GM19193 (cell line): ENCODE results near the gene MAST4.

Experiments
- POLR2A ChIP-seq: IDR thresholded peaks from 4 replicates; pipeline ENCODE4 v1.6.1; 2011; ENCODE audit not compliant: insufficient read depth, insufficient read length; ENCODE audit errors: extremely low read depth

The MAST4 gene

DNA sequence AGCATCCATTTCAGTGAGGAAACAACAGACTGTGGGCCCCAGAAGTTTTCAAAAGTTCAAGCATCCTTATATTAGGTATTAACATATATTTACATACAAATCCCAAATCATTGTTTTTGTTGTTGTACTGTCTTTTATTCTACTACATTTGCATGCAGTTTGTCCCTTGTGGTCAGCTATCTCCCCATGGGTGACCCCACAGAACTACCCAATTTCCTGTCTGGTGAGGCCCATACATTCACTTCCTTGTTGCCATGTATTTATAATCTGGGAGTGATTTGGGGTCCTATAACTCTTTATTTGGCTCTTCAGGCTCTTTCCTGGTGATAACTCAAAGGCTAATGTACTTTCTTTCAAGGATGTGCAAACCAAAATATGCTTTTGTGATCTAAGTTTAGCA lies 603.7 kb downstream of the MAST4 start:
- TF ChIP-seq POLR2A = no peak

DNA sequence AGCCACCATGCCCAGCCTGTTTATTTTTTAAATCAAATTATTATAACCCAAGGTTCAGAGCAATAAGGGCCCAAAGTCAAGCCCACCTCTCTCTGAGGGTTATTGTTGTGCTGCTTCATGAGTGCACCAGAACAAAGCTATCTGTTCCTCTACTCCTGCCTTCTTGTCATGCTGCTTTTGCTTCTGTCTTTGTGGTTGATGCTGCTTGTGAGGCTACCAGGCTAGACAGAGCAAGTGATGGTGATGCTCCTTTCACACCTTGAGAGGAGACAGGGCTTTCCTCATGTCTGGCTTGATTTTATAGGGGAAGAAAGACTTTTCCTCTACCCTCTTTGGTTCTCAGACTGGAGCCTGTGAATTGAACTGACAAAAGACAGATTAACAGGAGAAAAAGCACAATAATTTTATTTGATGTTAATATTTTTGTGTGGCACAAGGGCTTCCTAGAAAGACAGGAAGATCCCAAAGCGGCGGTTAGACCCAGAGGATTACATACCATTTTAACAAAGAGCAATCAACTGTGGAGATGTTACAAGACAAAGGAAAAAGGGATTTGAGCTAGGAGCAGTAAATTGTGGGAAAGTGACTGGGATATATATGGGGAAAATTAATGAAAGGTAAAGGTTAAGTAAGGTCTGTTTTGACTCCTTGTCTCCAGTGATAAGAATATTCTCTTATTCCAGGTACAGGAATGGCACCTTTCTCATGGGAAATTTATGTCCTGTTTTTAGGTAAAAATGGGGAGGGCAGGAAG lies 604.8 kb downstream of the MAST4 start:
- TF ChIP-seq POLR2A = no peak

DNA sequence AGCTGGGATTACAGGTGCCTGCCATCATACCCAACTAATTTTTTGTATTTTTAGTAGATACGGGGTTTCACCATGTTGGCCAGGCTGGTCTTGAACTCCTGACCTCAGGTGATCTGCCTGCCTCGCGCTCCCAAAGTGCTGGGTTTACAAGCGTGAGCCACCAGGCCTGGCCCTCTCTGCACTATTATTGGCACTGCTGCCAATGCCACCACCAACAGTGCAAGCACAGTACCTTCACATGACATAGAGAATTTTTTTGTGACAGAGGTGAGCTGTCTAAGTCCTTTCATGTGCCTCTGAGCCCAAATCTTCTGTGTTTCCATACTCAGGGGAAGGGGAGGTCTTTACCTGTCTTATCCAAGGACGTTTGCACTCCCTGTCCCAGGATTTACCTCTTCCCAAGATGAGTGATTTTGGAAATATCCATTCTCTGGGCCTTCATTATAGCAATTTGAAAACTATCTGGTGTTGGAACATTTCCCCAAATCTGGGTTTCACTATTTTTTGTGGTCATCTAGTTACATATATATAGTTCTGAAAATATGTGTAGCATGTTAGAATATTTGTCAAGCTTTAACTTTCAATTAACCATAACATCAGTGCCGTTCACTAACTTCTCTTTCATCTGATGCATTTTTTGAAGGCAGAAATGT lies 605.8 kb downstream of the MAST4 start:
- TF ChIP-seq POLR2A = no peak

DNA sequence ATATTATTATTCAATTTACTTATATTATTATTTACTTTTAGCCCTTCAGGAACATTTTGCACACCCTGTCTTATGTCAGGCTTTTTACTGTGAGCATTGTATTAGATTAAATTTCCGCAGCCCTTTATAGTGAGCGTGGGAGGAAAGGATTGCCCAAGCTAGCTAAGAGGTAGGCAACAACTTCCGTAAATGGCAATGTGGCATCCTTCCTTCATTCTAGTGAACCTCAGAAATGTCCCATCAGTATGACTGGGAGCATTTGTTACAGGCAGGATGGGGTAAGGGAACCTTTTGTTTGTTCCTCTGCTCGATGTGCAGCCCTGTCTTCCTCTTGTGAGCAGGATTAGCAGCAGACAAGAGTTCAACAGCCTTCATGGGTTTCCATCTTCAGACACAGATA lies 606.6 kb downstream of the MAST4 start:
- no peak for TF ChIP-seq POLR2A

DNA sequence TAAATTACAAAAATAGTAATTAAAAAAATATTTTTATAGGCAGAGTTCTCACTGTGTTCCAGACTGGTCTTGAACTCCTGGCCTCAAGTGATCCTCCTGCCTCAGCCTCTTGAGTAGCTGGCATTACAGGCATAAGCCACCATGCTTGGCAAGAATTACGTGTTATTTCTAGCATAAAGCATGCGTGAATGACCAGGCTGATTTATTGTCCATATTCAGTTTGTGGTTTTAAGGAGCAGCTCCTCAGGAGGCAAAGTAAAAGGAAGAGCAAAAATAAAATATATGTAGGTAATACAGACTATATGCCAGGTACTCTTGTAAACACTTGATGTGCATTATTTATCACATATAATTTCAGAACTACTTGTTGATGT lies 607.5 kb downstream of the MAST4 start:
- no peak for TF ChIP-seq POLR2A

DNA sequence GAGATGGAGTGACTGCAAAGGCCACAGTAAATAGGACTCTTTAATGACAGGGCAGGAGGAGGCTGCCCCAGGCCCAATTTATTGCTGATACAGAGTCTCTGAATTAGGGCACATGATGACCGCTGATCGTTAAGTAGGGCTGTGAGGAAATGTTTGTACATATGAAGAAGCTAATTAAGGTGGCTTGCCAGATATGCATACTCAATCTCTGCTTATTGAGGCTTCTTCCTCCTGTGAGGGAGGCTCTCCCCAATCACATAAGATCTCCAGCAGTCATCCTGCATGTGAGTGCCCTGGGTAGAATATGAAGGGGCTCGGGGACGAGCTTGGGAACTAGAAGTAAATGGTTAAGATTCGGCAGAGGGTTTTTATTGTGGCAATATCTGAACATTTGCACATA lies 608.6 kb downstream of the MAST4 start:
- no peak for TF ChIP-seq POLR2A

DNA sequence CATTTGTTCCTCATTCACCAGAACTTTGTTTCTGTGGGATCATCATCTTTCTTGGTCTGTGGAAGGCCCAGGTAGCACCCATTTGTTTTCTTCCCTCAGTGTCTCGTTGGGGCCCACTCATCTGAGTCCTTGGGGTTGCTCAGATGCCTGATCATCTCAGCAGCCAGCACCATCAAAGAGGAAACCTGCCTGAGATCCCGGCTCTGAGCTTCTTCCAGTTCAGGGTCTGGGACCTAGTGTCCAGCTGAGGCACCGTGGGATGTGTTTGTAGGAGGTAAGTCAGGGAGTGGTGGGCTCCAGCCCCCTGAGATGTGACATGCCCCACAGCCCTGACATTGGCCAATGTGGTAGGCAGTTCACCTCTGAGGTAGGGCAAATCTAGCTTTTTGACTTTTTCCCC lies 609.8 kb downstream of the MAST4 start:
- no peak for TF ChIP-seq POLR2A

DNA sequence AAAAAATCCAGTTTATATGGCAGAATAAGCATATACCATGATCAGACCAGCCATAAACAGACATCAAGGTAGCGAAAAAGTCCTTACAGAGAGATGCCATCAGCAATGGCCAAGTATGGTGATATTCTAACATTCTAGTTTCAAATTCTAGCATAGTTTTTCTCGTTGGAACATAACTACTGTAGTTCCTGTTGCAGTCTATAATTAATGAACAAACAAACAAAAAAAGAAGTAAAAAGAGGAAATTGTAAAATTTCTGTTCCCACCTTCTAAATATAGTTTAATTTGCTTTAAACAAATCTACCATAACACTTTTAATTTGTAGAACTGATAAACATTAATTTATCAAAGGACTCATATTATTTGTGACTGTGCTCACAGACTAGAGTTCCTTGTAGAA lies 610.3 kb downstream of the MAST4 start:
- no peak for TF ChIP-seq POLR2A

DNA sequence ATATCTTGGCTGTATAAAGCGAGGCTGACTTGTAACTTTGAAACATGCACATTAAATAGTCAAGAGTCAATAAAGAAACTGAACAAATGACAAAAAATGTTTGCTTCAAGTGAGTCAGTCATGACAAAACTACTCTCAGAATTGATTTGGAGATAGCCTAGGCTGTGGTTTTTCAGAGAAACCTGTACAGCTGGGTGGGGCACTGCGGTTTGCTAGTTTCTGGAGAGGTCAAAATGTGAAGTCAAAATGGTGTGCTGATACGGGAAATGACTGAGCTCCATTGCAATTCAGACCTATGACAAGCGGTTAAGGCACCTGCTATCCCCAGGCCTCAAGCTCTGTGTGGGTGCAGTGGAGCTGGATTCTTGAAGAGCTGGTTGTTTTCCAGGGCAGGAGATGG lies 610.7 kb downstream of the MAST4 start:
- no peak for TF ChIP-seq POLR2A

DNA sequence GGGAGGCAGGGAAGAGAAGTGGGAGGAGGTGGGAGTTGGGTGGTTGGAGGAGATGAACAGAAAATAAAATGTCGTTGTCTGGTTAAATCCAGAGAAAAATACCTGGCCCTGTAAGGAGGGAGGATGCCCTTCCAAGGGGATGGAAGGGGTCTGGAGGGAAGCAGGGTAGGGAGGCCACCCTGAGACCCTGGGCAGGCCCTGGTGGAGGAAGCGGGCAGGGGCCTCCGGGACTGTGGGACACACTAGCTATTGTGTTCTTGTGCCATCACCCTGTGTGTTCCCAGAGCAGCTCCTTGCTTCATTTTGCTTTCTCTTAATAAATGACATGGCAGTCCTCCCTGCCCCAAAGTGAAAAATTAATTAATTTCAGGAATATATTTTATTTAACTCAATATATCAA lies 612.2 kb downstream of the MAST4 start:
- no peak for TF ChIP-seq POLR2A

DNA sequence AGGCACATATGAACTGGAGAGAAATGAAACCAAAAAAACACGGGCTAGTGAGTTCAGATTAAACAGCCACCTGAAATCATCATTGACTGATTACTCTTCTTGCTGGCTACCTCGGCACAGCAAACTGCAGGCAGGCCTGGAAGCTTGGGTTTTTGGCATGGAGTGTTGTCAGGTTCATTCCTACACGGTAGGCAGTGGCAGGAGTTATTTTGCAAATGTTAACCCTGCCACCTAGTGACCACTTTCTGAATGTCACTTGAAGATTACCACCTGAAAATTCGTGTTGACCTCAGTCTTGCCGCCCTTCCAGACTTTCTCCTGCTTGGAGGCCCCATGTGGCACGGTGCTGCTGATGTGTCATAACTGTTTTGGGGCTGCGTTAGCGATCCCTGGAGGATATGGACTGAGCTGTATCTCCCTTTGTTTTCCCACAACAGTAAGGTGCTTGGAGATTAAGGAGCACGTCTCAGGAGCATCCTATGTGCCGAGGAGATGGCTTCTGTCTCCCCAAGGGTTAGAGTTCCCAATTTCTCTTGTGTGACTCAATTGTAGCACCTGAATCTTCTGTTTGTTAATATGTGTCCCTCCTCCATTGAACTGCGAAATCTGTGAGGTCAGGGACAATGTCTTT lies 613.1 kb downstream of the MAST4 start:
- no peak for TF ChIP-seq POLR2A

DNA sequence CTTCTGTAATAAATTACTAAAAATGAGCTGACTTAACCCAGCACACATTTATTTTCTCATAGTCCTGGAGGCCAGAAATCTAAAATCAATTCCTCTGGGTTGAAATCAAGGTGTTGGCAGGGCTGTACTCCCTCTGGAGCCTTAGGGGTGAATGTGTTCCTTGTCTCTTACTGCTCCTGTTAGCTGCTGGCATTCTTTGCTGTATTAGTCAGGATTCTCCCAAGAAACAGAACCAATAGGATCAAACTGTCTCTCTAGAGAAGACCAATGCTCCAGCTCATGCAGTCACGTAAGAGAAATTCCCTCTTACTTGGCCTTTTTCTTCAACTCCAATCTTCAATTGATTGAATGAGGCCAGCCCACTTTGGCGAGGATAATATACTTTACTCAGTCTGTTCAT lies 615.7 kb downstream of the MAST4 start:
- TF ChIP-seq POLR2A = no peak

DNA sequence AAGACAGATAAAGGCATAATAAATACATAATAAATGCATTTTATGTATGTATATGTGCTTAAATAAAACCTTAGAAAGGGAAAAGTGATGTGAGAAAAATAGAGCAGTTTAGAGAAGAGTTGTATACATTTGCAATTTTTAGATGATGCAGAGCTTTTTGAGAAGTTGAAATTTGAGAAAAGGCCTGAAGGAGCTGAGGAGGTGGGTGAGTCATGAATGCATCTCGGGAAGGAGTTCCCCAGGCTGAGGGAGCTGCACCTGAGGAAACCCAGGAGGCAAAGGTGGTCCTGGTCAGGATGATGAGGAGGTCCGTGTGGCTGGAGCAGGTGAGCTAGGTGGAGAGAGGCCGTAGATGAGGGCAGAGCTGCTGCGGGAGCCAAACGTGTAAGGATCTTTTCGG lies 617.8 kb downstream of the MAST4 start:
- TF ChIP-seq POLR2A = no peak

DNA sequence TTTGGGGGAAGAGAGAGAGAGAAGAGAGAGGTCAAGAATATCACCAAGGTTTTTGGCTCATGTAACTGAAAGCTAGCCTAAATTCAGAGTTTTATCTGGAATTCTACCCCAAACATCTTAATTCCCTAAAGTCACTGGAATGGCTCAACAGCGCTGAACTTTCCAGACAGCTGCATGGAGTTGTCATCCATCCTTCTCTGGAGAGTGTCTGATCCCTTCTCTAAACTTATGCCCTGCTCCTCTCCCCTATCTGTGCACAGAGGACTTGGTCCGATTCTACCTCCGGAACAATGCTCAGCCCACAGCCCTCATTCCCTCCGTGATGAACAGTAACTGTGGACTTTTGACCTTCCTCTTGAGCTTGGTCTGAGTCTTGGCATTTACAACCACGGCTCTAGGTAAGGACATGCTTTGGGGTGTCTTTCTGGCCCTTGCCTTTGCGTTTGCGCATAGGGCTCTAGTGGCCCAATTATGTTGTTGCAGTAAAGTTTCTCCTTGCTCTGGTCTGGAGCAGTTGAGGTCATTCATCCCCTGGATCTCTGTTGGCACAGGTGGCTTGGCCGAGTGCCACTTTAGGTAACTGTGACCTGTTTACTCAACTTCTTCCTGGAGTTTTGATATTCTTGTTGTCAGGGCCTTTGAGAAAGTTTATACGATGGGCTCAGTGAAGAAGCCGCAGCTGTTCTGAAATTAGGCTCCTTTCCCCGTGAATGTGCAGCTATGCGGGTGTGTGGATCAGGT lies 618.7 kb downstream of the MAST4 start:
- no peak for TF ChIP-seq POLR2A
